ENCODE data around the gene PFDN2. TPM values are rescaled to one million over a fixed set of nuclear protein-coding genes. Genes with fewer than 3 reads are reported as not detected.

The PFDN2 gene
- total and polyA plus RNA-seq, 2 of the 8 experiments (the other 6 are each of a cell fraction or from before 2014, with no cell fraction given): 66.2 to 71.2 TPM

GRCh38 chr1:161088587-161089110 is 29.2 kb downstream of the PFDN2 start:
- no peak overlapping the region for H3K4me2 ChIP-seq (ENCODE audit: insufficient read depth in 1 of 2, low read depth in 2 of 2, low read length in 2 of 2)
- H3K27me3 ChIP-seq (replicated peaks in 1 of 4; ENCODE audit: control insufficient read depth in 3 of 4, extremely low read depth in 1 of 4, insufficient read depth in 3 of 4, low read length in 3 of 4): no peaks in the 10 kb centered on the region
- FAIRE-seq (no peak), DNase-seq (ENCODE audit: low read depth in 1 of 2, low spot score in 2 of 2) (no peak)
- ChIA-PET POLR2A (ENCODE audit: partially characterized antibody) (no interaction called here), CTCF (ENCODE audit: partially characterized antibody) (interaction anchor here (0.8 to 11.9 kb wide), 5 partner anchors 9 to 92 kb away, joined by 3 to 156 read pairs (median 4); partner anchors contain the start of genes ARHGAP30 and KLHDC9)
- no peak overlapping the region for H3K14ac ChIP-seq (ENCODE audit: insufficient read length)
- H2AFZ ChIP-seq (ENCODE audit: low read length): peak overlapping the region; percentile 64; the same call in 1 of the 2 replicates
- H2BK15ac ChIP-seq (ENCODE audit: low read length): no peak overlapping the region
- no peaks in the 10 kb centered on the region for H3K79me2 ChIP-seq (ENCODE audit: control insufficient read depth in 1 of 2, insufficient read depth in 2 of 2, low read length in 2 of 2)
- no peak overlapping the region for H3K27ac ChIP-seq (ENCODE audit: low read depth, low read length)
- H2BK20ac ChIP-seq (ENCODE audit: low read length): no peak overlapping the region
- 87% methylated on average over 3 of the region's 3 CpGs; no CpG with 5 or more reads in 1 of the 2 experiments for WGBS, 2 experiments (ENCODE audit: extremely low coverage in 1 of 2, insufficient coverage in 1 of 2, insufficient read length in 1 of 2, insufficient replicate concordance in 2 of 2, low coverage in 1 of 2, low lambda C conversion rate in 2 of 2, missing lambda C conversion rate in 1 of 2)
- H3K56ac ChIP-seq (replicated peaks; ENCODE audit: insufficient read length, low read depth, low read length): no peak overlapping the region
- H3K4me3 ChIP-seq (ENCODE audit: extremely low read depth in 1 of 4, insufficient read depth in 2 of 4, low read depth in 3 of 4, low read length in 4 of 4): no peak overlapping the region
- H3K4me1 ChIP-seq (replicated peaks in 1 of 4; ENCODE audit: control insufficient read depth in 3 of 4, insufficient read depth in 4 of 4, low read length in 3 of 4): peaks cover 0 to 9% (median 0%) of the 10 kb centered on the region in 4 experiments; a peak in 3 of 7 replicates
- no peak overlapping the region for H4K8ac ChIP-seq (ENCODE audit: extremely low read depth, insufficient read depth, low read length)
- no peaks in the 10 kb centered on the region for H4K20me1 ChIP-seq (replicated peaks in 1 of 2; ENCODE audit: control insufficient read depth in 1 of 2, insufficient read depth in 2 of 2, low read length in 2 of 2)
- H3K18ac ChIP-seq (ENCODE audit: extremely low read depth, low read length): no peak overlapping the region
- no peak overlapping the region for H4K5ac ChIP-seq (ENCODE audit: insufficient read length, low read depth, low read length)
- H3K23me2 ChIP-seq (ENCODE audit: low read depth, low read length): peaks cover 2% of the 10 kb centered on the region; the same call in 1 of the 2 replicates
- H2BK120ac ChIP-seq (replicated peaks; ENCODE audit: low read depth, low read length): no peak overlapping the region
- no peaks in the 10 kb centered on the region for H3K79me1 ChIP-seq (ENCODE audit: low read depth, low read length)
- no peak overlapping the region for H2AK5ac ChIP-seq (ENCODE audit: low read depth, low read length)
- no peak overlapping the region for H3K23ac ChIP-seq (ENCODE audit: insufficient read length)
- H3K4ac ChIP-seq (replicated peaks; ENCODE audit: insufficient read length, low read depth, low read length): peak overlapping the region; percentile 19
- no peaks in the 10 kb centered on the region for H3K36me3 ChIP-seq (ENCODE audit: control insufficient read depth in 2 of 4, insufficient read depth in 4 of 4, low read length in 3 of 4)
- no peak overlapping the region; the same call in 1 of the 2 replicates for H2BK5ac ChIP-seq (ENCODE audit: low read depth, low read length)
- peak overlapping the region; percentile 44; the same call in 1 of the 2 replicates for H2BK12ac ChIP-seq (ENCODE audit: low read depth, low read length)
- H3K9ac ChIP-seq (replicated peaks in 1 of 4; ENCODE audit: extremely low read depth in 1 of 4, low read depth in 3 of 4, low read length in 3 of 4): no peak overlapping the region
- no peaks in the 10 kb centered on the region for H3K9me3 ChIP-seq (ENCODE audit: insufficient read depth in 2 of 2, low read depth in 1 of 2, low read length in 1 of 2)
- peak overlapping the region; percentile 15 for H4K91ac ChIP-seq (replicated peaks; ENCODE audit: insufficient read length, low read length)
- TF ChIP-seq CTBP2 (IDR thresholded peaks at IDR 0.05; ENCODE audit: borderline replicate concordance, insufficient read depth, insufficient read length, low read length) (no peak), TAF7 (optimal IDR thresholded peaks at IDR 0.05; ENCODE audit: borderline replicate concordance, low read depth, low read length) (no peak), SIRT6 (IDR thresholded peaks at IDR 0.05; ENCODE audit: low read length) (no peak), USF2 (IDR thresholded peaks at IDR 0.05; ENCODE audit: low read length) (no peak), BACH1 (IDR thresholded peaks at IDR 0.05; ENCODE audit: low read length) (no peak), JUN (IDR thresholded peaks at IDR 0.05; ENCODE audit: low read depth, low read length) (no peak), TBP (IDR thresholded peaks at IDR 0.05; ENCODE audit: low read depth, low read length) (no peak), CREB1 (IDR thresholded peaks at IDR 0.05) (no peak), ATF2 (IDR thresholded peaks at IDR 0.05; ENCODE audit: low read length) (no peak), KDM4A (IDR thresholded peaks at IDR 0.05; ENCODE audit: low read depth, low read length, severe bottlenecking) (no peak), FOSL1 (IDR thresholded peaks at IDR 0.05; ENCODE audit: insufficient read depth, low read depth, low read length) (no peak)

Data from H1 (cell line).